Transverse colon (tissue), 3 donors: ENCODE data around the gene TOMM40L.

ENCODE experiments used
- CTCF ChIP-seq, 5 experiments: fragments of 200-600 bp in 3 of 5; fragments of 450-650 bp in 2 of 5; sonication (generic) in 3 of 5; IDR thresholded peaks; 1 replicate in 2 of 5; 2 replicates in 3 of 5; pipeline ENCODE4 v1.5.1; 2016 to 2017; ENCODE audit warnings: antibody characterized with exemption in 5 of 5, inconsistent platforms in 3 of 5, mild to moderate bottlenecking in 2 of 5, moderate library complexity in 1 of 5
- EP300 ChIP-seq: sonication (generic); formaldehyde crosslinking; IDR thresholded peaks from one replicate; pipeline ENCODE4 v1.6.1; 2017; ENCODE audit warnings: antibody characterized with exemption, low read depth

GRCh38 chr1:161265305-161265704, 39.4 kb downstream of the TOMM40L start:
- no peak for TF ChIP-seq CTCF (IDR thresholded peaks at IDR 0.05)
- TF ChIP-seq EP300: no peak
